ENCODE results near the gene UGT1A10. TPM values are rescaled to one million over a fixed set of nuclear protein-coding genes. Genes with fewer than 3 reads are reported as not detected.

UGT1A10 gene
- total RNA-seq, 1 experiment from 2014 or later: 8.2 TPM

- DNase-seq (ENCODE audit: low read depth): no peak
Observed at GRCh38 chr2:233821709-233822100, 185.5 kb downstream of the UGT1A10 start.

DNA sequence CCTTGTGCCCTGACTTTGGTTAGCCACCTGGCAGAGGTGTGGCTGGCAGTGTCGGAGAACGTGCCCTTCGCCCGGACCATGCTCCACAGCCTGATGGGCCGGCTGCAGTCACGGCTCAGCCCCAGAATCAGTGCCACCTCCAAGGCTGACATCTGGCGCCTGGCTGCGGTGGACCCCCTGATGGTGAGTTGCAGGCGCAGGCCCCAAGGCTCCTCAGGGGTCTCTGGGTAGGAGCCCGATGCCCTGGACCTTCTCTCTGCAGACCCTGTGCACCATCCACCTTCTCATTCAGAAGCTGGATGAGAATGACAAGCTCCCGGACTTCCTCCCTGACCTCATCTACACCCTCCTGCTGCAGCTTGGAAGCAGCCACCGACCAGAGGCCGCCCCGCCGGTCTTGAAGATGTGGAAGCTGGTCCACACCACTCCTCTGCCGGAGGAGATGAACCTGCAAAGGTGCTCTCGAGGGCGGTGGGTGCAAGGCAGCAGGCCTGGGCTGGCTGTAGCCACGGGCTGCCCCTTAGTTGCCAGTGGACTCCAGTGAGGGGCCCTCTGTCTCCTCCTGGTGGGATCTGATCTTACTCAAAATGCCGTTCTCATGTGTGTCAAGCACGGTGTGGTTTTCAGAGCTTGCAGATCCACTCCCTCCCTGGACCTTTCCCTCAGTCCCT is 186.0 kb downstream of the UGT1A10 start:
- DNase-seq (ENCODE audit: low read depth): no peak

Other genes with a start within 250 kb of the UGT1A10 start
- gene USP40, start 69.7 kb upstream of the UGT1A10 start, total RNA-seq (2014; rRNA removed; shearing (Covaris generic)): 21.2 and 22.1 TPM in 2 replicates
- 15.1 and 15.4 TPM in 2 replicates for gene UGT1A8, start 18.8 kb upstream of the UGT1A10 start, total RNA-seq (2014; rRNA removed; shearing (Covaris generic))
- 0.24 and 1.0 TPM in 2 replicates for gene UGT1A9, start 35.5 kb downstream of the UGT1A10 start, total RNA-seq (2014; rRNA removed; shearing (Covaris generic))
- gene UGT1A7, start 45.5 kb downstream of the UGT1A10 start, total RNA-seq (2014; rRNA removed; shearing (Covaris generic)): 0.17 TPM in 1 of 2 replicates, not detected in the other
- gene UGT1A6, start 56.4 kb downstream of the UGT1A10 start, total RNA-seq (2014; rRNA removed; shearing (Covaris generic)): 1.1 TPM in 1 of 2 replicates, not detected in the other
- gene UGT1A5, start 76.5 kb downstream of the UGT1A10 start, total RNA-seq (2014; rRNA removed; shearing (Covaris generic)): 0.34 TPM in 1 of 2 replicates, not detected in the other
- 0.63 TPM in 1 of 2 replicates, not detected in the other for gene UGT1A4, start 82.3 kb downstream of the UGT1A10 start, total RNA-seq (2014; rRNA removed; shearing (Covaris generic))
- not detected in 2 replicates for gene UGT1A3, start 92.6 kb downstream of the UGT1A10 start, total RNA-seq (2014; rRNA removed; shearing (Covaris generic))
- gene UGT1A1, start 123.8 kb downstream of the UGT1A10 start, total RNA-seq (2014; rRNA removed; shearing (Covaris generic)): 0.03 and 0.06 TPM in 2 replicates
- gene MROH2A, start 141.9 kb downstream of the UGT1A10 start, total RNA-seq (2014; rRNA removed; shearing (Covaris generic)): 0.21 and 0.80 TPM in 2 replicates
- 85.5 and 86.3 TPM in 2 replicates for gene HJURP, start 218.1 kb downstream of the UGT1A10 start, total RNA-seq (2014; rRNA removed; shearing (Covaris generic))

All from Daoy (cell line).